ENCODE measurements around the gene CTF1. TPM values are rescaled to one million over a fixed set of nuclear protein-coding genes. Genes with fewer than 3 reads are reported as not detected.
"Not testable (repeated sequence)": the region's sequence is repeated elsewhere in the genome, so short reads cannot be mapped to it uniquely, and the experiment has no call there.

Gene CTF1
- total RNA-seq, 1 experiment from 2014 or later = 2.3 TPM

DNA sequence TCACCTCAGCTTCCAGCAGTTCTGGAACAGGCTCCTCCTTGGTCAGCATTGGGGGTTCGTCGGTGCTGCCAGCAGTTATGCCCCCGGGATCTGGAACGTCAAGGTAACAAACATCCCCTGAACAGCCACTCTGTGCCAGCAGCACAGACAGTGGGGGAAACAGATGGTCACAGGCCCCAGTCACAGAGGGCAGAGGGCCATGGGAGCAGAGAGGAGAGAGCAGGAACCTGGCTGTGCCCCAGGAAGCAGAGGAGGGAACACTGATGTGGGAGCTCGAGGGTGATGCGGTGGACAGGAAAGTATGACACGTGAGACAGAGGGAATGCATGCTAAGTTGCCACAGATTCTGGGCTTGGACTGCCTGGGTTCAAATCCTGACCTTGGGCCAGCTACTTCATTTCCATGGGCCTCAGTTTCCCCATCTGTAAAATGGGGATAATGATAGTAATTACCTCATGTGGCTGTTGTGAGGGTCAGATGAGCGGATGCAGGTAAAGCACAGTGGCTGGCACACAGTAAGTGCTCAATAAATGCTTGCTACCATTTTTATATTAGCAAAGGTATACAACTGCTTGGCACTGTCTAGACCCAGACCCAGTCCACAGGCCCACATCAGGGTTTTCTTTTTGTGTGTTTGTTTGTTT is 7.4 kb upstream of the CTF1 start:
- no peak for DNase-seq (ENCODE audit: low spot score)

DNA sequence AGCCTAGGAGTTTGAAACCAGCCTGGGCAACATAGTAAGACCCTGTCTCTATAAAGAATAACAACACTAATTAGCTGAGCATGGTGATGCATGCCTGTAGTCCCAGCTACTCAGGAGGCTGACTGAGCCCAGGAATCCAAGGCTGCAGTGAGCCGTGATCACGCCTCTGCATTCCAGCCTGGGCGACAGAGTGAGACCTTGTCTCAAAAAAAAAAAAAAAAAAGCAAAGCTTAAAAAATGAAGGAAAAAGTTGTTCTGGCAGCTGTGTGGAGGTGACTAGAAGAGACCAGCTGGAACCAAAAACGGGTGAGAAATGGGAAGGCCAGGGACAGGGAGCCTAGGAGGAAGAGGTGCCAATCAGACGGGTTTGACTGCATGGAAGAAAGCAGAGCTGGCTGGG is 6.7 kb upstream of the CTF1 start:
- DNase-seq (ENCODE audit: low spot score) = no peak

DNA sequence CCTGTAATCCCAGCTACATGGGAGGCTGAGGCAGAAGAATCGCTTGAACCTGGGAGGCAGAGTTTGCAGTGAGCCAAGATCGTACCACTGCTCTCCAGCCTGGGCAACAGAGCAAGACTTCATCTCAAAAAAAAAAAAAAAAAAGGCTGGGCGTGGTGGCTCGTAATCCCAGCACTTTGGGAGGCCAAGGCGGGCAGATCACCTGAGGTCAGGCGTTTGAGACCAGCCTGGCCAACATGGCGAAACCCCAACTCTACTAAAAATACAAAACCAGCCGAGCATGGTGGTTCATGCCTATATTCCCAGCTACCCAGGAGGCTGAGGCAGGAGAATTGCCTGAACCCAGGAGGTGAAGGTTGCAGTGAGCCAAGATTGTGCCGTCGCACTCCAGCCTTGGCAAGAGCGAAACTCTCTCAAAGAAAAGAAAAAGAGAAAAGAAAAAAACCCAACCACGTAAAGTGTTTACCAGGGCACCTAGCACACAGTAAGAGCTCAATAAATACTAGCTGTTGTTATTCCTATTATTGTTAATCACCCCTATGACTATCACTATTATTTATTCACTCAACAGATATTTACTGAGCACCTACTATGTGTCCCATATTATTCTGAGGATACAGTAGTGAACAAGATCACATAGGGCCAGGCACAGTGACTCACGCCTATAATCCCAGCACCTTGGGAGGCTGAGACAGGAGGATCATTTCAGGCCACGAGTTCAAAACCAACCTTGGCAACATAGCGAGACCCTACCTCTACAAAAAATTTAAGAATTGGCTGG is 5.2 kb upstream of the CTF1 start:
- DNase-seq (ENCODE audit: low spot score) = not testable (repeated sequence)

DNA sequence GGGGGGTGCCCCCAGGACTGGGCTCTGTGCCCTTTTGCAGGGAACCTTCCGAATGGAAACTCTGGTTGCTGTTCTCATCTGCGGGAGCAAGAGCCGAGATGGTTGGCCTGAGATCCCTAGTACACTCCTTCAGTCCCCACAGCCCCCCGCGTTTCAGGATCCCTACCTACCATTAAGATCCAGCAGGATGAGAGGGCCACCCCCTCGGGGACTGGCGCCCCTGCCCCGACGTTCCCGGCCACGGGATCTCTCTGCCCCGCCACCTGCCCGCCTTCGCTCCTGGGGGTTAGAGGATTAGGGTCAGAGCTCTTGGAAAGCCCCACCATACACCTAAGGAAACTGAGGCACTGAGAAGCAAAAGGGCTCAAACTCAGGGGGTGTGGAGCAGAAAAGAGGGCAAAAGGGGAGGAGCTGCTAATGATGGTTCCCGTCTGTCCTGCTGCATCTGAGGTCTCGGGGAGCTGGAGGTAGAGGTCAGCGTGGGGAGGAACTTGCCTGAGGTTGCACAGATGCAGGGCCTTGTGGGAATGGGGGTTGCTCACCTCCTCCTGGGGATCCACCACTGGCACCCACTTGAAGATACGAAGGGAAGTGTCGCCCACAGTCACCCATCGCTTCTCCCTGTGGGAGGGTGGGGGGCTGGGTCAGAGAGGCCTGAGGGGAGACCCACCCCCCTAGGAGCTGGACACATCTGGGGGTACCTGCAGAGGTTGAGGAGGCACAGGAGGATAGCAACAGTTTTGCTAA is 3.6 kb upstream of the CTF1 start:
- DNase-seq (ENCODE audit: low spot score) = no peak

DNA sequence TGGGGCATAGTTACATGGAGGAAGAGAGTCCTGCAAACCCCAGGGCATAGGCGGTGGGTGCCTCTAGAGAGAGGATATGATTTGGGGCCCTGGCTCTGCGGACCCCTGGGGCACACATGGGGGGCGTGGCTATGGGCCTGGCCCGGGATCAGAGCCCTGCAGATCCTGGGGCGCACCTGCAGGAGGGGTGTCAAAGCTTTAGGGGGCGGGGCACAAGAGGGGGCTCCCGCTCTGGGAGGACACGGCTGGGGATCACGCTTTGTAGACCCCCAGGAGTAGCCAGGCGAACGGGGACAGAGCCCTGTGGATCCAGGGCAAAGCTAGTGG is 3.0 kb upstream of the CTF1 start:
- no peak for DNase-seq (ENCODE audit: low spot score)

DNA sequence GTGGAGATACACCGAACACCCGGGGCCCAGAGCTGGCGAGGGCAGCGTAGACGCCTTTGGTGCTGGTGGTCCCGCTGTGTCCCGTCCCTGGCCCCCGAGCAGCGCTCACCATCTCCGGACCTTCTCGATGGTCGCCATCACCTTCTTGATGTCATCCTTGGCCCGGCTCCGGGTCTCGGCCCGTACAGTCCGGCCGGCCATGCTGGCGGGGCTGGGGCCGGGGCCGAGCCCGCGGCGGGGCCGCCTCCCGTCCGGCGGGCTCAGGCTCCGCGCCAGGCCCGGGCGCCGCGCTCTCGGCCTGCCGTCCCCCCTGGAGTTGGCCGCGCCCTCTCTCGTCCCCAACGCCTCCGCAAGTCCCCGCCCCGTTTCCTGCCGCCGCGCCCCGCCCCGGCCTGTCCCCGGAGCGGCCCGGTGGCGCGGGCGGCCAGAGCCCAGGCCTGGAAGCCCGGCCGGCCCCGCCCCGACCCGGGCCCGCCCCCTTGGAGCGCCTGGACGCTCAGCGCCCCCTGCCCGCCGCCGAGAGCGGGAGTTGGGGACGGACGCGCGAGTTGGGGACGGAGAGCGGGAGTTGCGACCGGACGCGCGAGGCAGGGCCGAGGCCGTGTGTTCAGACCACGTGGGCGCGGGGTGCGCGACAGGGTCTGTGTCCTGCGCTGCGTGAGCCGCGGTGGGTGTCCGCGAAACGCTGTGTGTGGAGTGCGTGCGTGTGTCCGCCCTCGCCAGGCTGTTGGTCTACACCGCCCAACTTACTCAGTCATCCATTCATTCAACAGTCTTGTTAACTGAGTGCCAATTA is 2.5 kb upstream of the CTF1 start, which contains the start of gene BCL7C:
BCL7C (minus strand) TSS at position 334 of the 796 bp plus-strand sequence; CDS start at position 201, 133 bp downstream.
- peak; percentile 67 for DNase-seq (ENCODE audit: low spot score)

DNA sequence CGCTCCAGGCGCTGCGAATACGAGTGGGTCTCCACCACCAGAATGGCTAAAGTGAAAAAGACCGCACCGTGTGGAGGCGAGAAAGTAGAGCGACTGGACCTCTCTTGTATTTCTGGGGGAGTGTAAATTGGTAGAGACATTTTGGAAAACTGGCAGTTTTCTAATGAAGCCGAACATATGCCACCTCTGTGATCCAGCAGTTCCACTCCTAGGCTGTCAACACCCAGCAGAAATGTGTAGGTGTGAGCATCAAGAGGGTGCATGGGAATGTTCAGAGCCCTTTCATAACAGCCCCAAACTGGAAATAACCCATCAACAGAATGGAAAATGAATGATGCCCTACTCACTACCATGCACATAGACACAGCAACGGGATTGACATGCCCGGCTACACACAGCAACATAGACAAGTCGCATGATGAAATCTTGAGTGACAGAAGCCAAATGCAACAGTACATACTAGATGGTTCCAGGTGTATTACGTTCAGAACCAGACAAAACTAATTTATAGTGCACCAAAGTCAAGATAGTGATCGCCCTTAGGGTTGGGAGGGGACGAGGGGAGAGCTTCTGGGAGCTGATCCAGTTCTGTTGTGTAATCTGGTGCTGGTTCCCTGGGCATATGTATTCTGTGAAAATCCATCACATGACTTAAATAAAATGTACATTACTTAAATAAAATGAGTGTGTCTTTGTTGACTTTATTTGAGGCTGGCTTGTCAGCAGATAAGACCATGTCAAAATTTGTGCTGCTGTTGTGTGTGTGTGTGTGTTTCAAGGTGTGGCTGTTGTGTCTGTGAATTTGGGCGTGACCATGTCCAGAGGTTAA is 1.7 kb upstream of the CTF1 start:
- DNase-seq (ENCODE audit: low spot score) = no peak

DNA sequence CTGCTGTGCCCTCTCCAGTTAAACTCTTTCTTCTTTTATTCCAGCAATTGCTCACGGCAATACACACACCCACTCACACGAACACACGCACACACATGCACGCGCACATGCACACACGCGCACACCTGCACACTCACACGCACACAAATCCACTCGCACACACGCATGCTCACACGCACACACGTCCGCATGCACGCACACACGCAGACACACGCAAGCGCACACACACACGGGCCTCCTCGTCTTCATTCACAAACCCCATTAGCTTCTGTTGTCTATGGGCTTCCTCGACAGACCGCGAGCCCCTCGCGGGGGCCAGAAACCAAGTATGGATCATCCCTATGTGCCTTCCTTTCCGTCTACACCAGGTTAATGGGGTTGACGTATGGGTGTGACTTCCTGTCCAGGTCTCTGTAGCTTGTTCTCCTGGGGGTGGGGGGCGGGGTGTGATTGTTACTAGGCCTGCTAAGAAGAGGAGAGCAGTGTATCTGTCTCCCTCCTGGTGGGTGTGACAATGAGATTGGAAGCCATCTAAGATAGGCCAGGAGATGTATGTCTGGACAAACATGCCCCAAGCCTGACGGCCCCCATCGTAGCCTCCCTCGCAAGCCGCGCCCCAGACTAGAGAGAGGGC is 670 bp upstream of the CTF1 start:
- DNase-seq (ENCODE audit: low spot score) = no peak

DNA sequence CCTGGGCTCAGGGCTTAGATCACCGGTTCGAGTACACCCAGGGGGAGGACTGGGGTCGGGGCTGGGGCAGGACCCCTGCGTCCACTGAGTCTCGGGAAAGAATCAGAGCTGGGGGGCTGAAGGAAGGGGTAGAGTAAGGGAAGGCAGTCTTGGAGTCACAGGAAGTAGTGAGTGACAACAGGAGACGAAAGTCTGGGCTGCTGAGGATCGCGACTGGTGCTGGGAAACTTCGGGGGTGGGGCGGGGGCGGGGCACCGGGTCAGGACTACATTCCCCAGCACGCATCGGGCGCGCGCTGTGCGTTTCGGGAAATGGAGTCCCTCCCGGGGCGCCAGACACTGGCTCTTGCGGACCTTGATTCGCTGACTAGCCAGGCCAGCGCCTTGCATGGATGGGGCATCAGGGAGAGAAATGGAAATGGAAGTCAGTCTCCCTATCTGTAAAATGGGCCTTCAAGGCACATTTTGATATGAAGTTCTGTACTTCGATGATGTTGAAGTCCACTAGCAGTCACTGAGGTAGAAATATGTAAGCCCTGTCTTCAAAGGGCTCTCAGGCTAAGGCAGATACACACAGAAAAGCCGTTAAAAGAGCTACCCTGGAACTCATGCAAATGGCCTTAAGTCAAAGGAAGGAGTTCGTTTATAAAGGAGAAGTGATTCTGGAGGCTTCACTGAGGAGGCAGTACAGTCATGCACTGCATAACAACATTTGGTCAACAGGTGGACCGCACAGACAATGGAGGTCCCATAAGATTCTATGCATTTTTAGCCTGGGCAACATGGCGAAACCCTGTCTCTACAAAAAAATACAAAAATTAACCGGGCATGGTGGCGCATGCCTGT is 697 bp downstream of the CTF1 start:
- DNase-seq (ENCODE audit: low spot score) = peak; percentile 94

DNA sequence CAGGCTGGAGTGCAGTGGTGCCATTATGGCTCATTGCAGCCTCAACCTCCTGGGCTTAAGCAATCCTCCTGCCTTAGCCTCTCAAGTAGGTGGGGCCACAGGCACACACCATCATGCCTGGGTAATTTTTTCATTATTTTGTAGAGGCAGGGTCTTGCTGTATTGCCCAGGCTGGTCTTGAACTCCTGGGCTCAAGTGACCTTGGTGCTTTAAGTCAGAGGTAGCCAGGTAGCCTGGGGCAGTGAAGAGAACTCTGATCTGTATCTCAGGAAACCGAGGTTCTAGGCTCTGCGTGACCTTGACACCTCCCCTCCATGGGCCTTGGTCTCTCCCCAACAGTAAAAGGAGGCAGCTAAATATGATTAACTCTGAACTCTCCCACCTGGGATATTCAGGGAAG is 3.4 kb downstream of the CTF1 start:
- no peak for DNase-seq (ENCODE audit: low spot score)

DNA sequence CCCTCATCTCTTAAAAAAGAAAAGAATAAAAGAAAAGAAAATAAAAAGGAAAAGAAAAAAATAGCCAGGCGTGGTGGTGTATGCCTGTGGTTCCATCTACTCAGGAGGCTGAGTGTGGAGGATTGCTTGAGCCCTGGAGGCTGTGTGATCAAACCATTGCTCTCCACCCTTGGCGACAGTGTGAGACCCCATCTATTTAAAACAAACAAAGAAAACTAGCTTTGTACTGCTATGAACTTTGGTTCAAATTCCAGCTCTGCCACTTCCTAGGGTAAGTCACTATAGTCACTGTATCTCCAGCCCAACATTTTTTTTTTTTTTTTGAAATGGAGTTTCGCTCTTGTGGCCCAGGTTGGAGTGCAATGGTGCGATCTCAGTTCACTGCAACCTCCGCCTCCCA is 4.2 kb downstream of the CTF1 start:
- no peak for DNase-seq (ENCODE audit: low spot score)

DNA sequence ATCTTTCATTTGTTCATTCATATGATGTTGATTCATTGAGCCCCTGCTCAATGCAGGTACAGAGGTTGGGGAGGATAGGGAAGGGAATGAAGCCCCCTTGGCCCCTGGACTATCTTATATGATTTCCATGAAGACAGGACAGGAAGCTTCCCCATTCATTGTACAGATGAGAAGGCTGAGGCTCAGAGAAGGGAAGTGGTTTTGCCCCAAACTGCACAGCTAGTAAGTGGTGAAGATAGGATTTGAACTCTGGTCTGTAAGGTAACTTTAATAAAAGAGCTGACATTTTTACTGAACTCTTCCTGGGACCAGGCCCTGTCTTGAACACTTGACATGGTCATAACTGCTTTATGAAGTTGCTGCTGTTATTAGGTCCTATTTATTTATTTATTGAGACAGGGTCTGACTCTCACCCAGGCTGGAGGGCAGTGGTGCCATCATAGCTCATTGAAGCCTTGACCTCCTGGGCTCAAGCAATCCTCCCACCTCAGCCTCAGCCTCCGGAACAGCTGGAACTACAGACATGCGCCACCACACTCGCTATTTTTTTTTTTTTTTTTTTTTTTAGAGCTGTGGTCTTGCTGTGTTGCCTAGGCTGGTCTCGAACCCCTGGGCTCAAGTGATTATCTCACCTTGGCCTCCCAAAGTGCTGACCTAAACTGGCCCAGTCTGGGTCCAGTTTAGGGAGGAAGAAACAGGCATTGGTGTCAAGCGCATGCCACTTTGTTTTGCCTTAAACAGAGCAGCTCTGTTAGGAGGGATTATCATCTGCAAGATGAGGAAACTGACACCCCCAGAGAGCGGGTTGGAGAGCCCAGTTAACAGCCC is 5.0 kb downstream of the CTF1 start:
- DNase-seq (ENCODE audit: low spot score) = no peak

DNA sequence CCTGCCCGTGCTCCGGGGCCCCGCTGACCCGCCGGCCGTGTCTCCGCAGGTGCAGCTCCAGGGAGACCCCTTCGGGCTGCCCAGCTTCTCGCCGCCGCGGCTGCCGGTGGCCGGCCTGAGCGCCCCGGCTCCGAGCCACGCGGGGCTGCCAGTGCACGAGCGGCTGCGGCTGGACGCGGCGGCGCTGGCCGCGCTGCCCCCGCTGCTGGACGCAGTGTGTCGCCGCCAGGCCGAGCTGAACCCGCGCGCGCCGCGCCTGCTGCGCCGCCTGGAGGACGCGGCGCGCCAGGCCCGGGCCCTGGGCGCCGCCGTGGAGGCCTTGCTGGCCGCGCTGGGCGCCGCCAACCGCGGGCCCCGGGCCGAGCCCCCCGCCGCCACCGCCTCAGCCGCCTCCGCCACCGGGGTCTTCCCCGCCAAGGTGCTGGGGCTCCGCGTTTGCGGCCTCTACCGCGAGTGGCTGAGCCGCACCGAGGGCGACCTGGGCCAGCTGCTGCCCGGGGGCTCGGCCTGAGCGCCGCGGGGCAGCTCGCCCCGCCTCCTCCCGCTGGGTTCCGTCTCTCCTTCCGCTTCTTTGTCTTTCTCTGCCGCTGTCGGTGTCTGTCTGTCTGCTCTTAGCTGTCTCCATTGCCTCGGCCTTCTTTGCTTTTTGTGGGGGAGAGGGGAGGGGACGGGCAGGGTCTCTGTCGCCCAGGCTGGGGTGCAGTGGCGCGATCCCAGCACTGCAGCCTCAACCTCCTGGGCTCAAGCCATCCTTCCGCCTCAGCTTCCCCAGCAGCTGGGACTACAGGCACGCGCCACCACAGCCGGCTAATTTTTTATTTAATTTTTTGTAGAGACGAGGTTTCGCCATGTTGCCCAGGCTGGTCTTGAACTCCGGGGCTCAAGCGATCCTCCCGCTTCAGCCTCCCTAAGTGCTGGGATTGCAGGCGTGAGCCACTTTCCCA is 5.9 kb downstream of the CTF1 start:
- no peak for DNase-seq (ENCODE audit: low spot score)

DNA sequence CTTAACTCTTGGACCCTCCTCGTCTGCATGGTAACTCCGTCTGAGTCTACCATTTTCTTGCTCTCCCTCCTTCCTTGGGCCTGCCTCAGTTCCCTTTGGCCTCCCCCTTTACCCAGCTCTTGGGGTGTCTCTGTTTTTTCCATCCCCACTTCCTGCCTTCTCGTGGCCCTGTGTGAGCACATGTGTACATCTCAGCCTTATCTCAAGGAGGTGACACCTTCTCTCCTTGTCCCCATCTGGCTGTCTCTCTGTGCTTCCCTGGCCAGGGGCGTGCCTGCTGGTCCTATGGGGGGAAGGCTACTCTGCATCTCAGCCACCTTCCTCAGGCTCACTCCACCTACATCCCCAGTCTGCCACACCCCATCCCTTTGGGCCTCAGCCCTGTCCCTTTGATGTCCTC is 6.6 kb downstream of the CTF1 start:
- no peak for DNase-seq (ENCODE audit: low spot score)

DNA sequence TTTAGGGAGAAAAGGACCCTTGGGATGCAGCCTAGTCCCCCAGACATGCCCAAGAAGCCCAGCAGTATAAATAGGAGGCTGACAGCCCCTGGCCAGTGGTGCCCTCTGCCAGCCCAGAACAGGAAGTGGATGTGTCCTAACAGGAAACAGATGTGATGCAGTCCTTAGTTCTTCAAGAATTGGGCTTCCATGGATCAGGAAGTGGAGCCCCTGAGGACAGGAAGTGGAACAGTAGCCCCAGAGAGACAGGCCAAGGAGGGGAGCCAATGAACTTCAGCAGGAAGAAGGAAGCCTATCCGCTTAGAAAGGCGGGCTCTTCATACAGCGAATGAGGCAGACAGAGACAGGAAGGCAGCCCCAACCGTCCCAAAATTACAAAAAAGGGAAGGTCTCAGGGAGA is 7.2 kb downstream of the CTF1 start:
- no peak for DNase-seq (ENCODE audit: low spot score)

DNA sequence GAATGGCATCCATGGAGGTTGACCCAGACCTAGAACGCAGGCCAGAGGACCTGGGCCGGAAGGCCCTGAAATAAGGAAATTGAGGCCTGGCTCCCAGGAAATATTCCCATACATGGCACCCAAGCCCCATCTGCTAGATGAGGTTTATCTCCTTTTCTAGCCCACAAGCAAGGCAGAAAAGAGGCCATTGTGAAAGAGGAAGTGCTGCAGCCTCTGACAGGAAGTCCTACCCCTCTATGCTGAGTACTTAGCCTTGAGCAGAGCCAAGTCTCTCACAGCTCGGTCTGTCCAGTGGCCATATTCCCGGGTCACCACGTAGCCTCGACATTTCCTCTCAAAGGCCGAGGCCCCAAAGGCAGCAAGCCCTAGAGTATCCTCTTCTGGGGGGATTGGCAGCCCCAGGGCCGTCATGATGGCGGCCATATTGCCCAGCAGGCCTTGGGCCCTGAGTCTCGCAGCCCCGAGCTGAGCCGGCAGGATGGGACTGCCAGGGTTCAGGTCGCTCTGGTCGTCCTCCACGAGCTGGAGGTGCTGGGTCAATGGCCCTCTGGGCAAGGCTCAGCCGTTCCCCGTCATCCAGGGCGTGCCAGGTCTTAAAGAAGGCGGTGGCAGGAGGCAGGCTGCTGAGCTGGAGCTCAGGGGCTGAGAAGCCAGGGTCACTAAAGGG is 7.8 kb downstream of the CTF1 start:
- DNase-seq (ENCODE audit: low spot score) = no peak

DNA sequence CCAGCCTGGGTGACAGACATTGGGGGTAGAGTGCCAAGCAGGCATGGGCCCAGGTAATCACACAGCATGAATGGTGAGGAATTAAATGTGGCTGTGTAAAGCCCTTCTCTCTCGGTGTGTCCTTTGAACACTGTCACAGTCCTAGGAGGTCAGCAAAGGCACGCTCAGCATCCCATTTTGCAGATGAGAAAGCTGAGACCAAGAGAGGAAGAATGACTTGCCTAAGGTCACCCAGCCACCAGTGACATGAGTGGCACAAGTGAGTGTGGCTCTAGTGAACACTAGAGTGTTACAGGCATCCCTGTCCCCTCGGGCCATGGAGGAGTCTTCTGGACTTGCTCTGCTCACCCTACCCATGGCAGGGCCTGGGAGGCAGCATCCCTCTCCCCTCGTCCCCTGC is 10.7 kb downstream of the CTF1 start:
- DNase-seq (ENCODE audit: low spot score) = no peak

All from A172 (cell line).